Putamen (tissue), 1 donor: Measurements from ENCODE around the gene NCKAP5.

Experiments used
- DNase-seq: peaks from one replicate; pipeline ENCODE4 v3.0.0-alpha.2; 2016; ENCODE audit warnings: low spot score

The NCKAP5 gene

GRCh38 chr2:133458280-133458679 is 110.0 kb downstream of the NCKAP5 start:
- DNase-seq: no peak

- no peak for DNase-seq
These were observed 110.4 kb downstream of the NCKAP5 start for GRCh38 chr2:133457861-133458260.

- DNase-seq: no peak
These were observed 111.3 kb downstream of the NCKAP5 start for GRCh38 chr2:133456971-133457370.

GRCh38 chr2:133456156-133456555 is 112.1 kb downstream of the NCKAP5 start:
- DNase-seq: peak; percentile 76

- no peak for DNase-seq
These were observed 115.2 kb downstream of the NCKAP5 start for GRCh38 chr2:133453032-133453431.

GRCh38 chr2:133452583-133452982 is 115.7 kb downstream of the NCKAP5 start:
- no peak for DNase-seq

GRCh38 chr2:133452146-133452545 is 116.1 kb downstream of the NCKAP5 start:
- DNase-seq: no peak

- no peak for DNase-seq
These were observed 120.1 kb downstream of the NCKAP5 start for GRCh38 chr2:133448195-133448594.

- DNase-seq: no peak
These were observed 121.0 kb downstream of the NCKAP5 start for GRCh38 chr2:133447303-133447702.

- no peak for DNase-seq
These were observed 123.8 kb downstream of the NCKAP5 start for GRCh38 chr2:133444465-133444864.

- DNase-seq: no peak
These were observed 125.9 kb downstream of the NCKAP5 start for GRCh38 chr2:133442393-133442792.

- no peak for DNase-seq
These were observed 128.7 kb downstream of the NCKAP5 start for GRCh38 chr2:133439565-133439920.

- DNase-seq: no peak
These were observed 129.3 kb downstream of the NCKAP5 start for GRCh38 chr2:133438848-133439564.

GRCh38 chr2:133438026-133438425 is 130.2 kb downstream of the NCKAP5 start:
- DNase-seq: no peak

GRCh38 chr2:133437492-133437891 is 130.8 kb downstream of the NCKAP5 start:
- DNase-seq: no peak

- peak; percentile 17 for DNase-seq
These were observed 133.1 kb downstream of the NCKAP5 start for GRCh38 chr2:133434959-133435668.

GRCh38 chr2:133433455-133434451 is 134.5 kb downstream of the NCKAP5 start:
- DNase-seq: no peak

GRCh38 chr2:133432778-133433177 is 135.5 kb downstream of the NCKAP5 start:
- no peak for DNase-seq

GRCh38 chr2:133431289-133431688 is 137.0 kb downstream of the NCKAP5 start:
- DNase-seq: no peak

- no peak for DNase-seq
These were observed 141.5 kb downstream of the NCKAP5 start for GRCh38 chr2:133426791-133427190.

- no peak for DNase-seq
These were observed 142.7 kb downstream of the NCKAP5 start for GRCh38 chr2:133425612-133426011.

- DNase-seq: no peak
These were observed 143.4 kb downstream of the NCKAP5 start for GRCh38 chr2:133424876-133425275.
